22Rv1 (cell line): ENCODE results near the gene PATJ.

Experiments used
- CTCF ChIP-seq: fragments of 450-650 bp; IDR thresholded peaks from 2 replicates; pipeline ENCODE4 v1.5.1; 2017; ENCODE audit warnings: mild to moderate bottlenecking
- ZFX ChIP-seq: fragments of 450-650 bp; IDR thresholded peaks from 2 replicates; pipeline ENCODE4 v1.6.1; 2017; ENCODE audit warnings: antibody characterized with exemption, borderline replicate concordance

DNA sequence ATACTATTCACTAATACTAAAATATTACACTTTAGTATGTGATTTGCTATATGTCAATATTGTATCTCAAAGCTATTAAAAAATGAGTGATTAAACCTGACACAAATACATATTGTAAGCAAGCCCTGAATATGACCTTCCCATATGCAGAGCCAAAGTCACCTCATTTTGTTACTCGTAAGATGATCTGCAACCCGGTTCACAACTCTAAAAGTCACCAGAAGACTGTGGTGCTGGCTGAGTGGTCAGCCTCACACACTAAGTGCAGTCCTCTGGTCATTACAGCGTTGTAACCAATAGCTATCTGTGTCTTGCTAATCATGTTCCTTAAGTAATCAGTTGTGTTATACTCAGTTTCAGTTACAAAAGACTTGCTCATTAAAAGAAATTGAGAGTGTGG lies 254.8 kb downstream of the PATJ start:
- TF ChIP-seq CTCF (no peak), ZFX (no peak)
